H1 (cell line): ENCODE results near the gene ANLN. TPM values are rescaled to one million over a fixed set of nuclear protein-coding genes. Genes with fewer than 3 reads are reported as not detected.

ENCODE experiments used
- CHD7 ChIP-seq: fragments of 300-600 bp; sonication (generic); IDR thresholded peaks from 2 replicates; pipeline ENCODE4 v1.7.1; 2012; ENCODE audit warnings: low read length, moderate library complexity, mild to moderate bottlenecking, inconsistent platforms; ENCODE audit not compliant: insufficient replicate concordance
- POU5F1 ChIP-seq: IDR thresholded peaks from 2 replicates; pipeline ENCODE4 v1.6.1; 2011; ENCODE audit warnings: low read depth, mild to moderate bottlenecking, low read length, moderate library complexity
- SP1 ChIP-seq: IDR thresholded peaks from 2 replicates; pipeline ENCODE4 v1.6.1; 2011; ENCODE audit warnings: low read depth, low read length
- SRF ChIP-seq: IDR thresholded peaks from 2 replicates; pipeline ENCODE4 v1.6.1; 2011; ENCODE audit warnings: mild to moderate bottlenecking, low read depth, low read length, moderate library complexity
- polyA plus RNA-seq, 7 experiments: library from polyadenylated mRNA; depleted of rRNA in 3 of 7; stranded (reverse) in 5 of 7; unstranded in 2 of 7; fragments of >200 nt in 5 of 7; fragments of 200-250 nt in 2 of 7; gene quantifications; 1 replicate in 5 of 7; 2 replicates in 1 of 7; 4 replicates in 1 of 7; pipeline versions ENCODE4 v1.2.1 to v1.2.3, GENCODE V29; 2011 to 2013; ENCODE audit warnings: missing spikeins in 2 of 7, mixed read lengths in 2 of 7
- total RNA-seq: library from RNA; stranded (reverse); fragmentation: NEBNext Ultra II Directional; extraction: Animal tissue kit (Norgen Biotek cat#: 25700); gene quantifications from 2 replicates; pipeline ENCODE4 v1.2.1, GENCODE V29; 2021

ANLN gene
- total and polyA plus RNA-seq, 2 of the 8 experiments (the other 6 are each of a cell fraction or from before 2014, with no cell fraction given) = 18.5 to 90.1 TPM

- TF ChIP-seq SP1 (no peak), CHD7 (no peak), POU5F1 (no peak), SRF (no peak)
These were observed 48.5 kb downstream of the ANLN start (continued) for GRCh38 chr7:36438211-36438610.
